H1 (cell line): Measurements from ENCODE around the gene ANK3. TPM values are rescaled to one million over a fixed set of nuclear protein-coding genes. Genes with fewer than 3 reads are reported as not detected.

Experiments used
- CHD7 ChIP-seq: fragments of 300-600 bp; sonication (generic); IDR thresholded peaks from 2 replicates; pipeline ENCODE4 v1.7.1; 2012; ENCODE audit warnings: low read length, moderate library complexity, mild to moderate bottlenecking, inconsistent platforms; ENCODE audit not compliant: insufficient replicate concordance
- KDM1A ChIP-seq: fragments of 200-600, 300-600 bp; sonication (generic); IDR thresholded peaks from 2 replicates; pipeline ENCODE4 v1.7.1; 2016; ENCODE audit warnings: mild to moderate bottlenecking, low read length, borderline replicate concordance
- RXRA ChIP-seq: IDR thresholded peaks from 2 replicates; pipeline ENCODE4 v1.6.1; 2011; ENCODE audit warnings: low read depth, mild to moderate bottlenecking, low read length, moderate library complexity; ENCODE audit not compliant: insufficient read depth
- TEAD4 ChIP-seq: IDR thresholded peaks from 2 replicates; pipeline ENCODE4 v1.6.1; 2012; ENCODE audit warnings: low read depth, low read length, inconsistent platforms, mixed read lengths
- polyA plus RNA-seq, 7 experiments: library from polyadenylated mRNA; depleted of rRNA in 3 of 7; stranded (reverse) in 5 of 7; unstranded in 2 of 7; fragments of >200 nt in 5 of 7; fragments of 200-250 nt in 2 of 7; gene quantifications; 1 replicate in 5 of 7; 2 replicates in 1 of 7; 4 replicates in 1 of 7; pipeline versions ENCODE4 v1.2.1 to v1.2.3, GENCODE V29; 2011 to 2013; ENCODE audit warnings: missing spikeins in 2 of 7, mixed read lengths in 2 of 7
- total RNA-seq: library from RNA; stranded (reverse); fragmentation: NEBNext Ultra II Directional; extraction: Animal tissue kit (Norgen Biotek cat#: 25700); gene quantifications from 2 replicates; pipeline ENCODE4 v1.2.1, GENCODE V29; 2021

The ANK3 gene
- total and polyA plus RNA-seq, 2 of the 8 experiments (the other 6 are each of a cell fraction or from before 2014, with no cell fraction given), result 18.1 to 67.9 TPM

- TF ChIP-seq CHD7 (no peak), KDM1A (no peak), TEAD4 (no peak), RXRA (no peak)
These were observed 234.4 kb downstream of the ANK3 start (continued) for GRCh38 chr10:60155099-60155877.
